AG09319 (cell line): Measurements from ENCODE around the gene NIPAL3.

Experiments used
- DNase-seq: peaks from one replicate; pipeline ENCODE4 v3.0.0-alpha.2; 2010; ENCODE audit warnings: low read depth; ENCODE audit errors: extremely low read depth
- CTCF ChIP-seq: IDR thresholded peaks from 2 replicates; pipeline ENCODE4 v1.5.1; 2011; ENCODE audit warnings: low read depth, mild to moderate bottlenecking, inconsistent platforms, low read length, moderate library complexity

NIPAL3 gene

GRCh38 chr1:24406788-24407187 lies 8.8 kb upstream of the NIPAL3 start:
- DNase-seq = no peak
- TF ChIP-seq CTCF = no peak

DNA sequence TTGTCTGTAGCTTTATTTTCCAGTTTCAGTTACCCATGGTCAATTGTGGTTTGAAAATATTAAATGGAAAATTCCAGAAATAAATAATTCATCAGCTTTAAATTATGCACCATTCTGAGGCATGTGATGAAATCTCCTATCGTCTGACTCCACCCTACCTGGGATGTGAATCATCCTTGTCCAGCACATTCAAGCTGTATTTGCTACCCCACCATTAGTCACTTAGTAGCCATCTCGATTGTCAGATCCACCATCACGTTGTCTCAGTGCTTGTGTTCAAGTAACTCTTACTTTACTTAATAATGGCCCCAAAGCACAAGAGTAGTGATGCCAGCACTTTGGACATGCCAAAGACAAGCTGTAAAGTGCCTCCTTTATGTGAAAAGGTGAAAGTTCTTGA lies 6.1 kb upstream of the NIPAL3 start:
- DNase-seq = no peak
- TF ChIP-seq CTCF = no peak

- DNase-seq = no peak
- no peak for TF ChIP-seq CTCF
These were observed 4.9 kb upstream of the NIPAL3 start for GRCh38 chr1:24410750-24411149.

- no peak for TF ChIP-seq CTCF
- DNase-seq = no peak
These were observed 3.6 kb upstream of the NIPAL3 start for GRCh38 chr1:24411963-24412362.

DNA sequence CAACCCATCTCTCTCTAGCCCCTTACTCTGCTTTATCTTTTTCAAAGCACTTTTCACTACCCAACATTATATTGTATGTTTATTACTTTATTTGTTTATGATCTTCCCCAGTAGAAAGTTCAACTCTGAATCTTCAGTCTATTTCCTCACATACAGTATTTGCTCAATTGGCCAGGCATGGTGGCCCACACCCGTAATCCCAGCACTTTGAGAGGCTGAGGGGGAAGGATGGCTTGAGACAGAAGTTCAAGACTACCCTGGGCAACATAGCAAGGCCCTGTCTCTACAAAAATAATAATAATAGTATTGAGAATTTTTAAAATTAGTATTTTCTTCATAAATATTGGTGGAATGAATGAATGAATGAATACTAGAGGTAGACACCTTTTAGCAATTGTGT lies 3.2 kb upstream of the NIPAL3 start:
- no peak for TF ChIP-seq CTCF
- no peak for DNase-seq

GRCh38 chr1:24413350-24414163 lies 2.0 kb upstream of the NIPAL3 start, which contains the start of gene STPG1:
TSS of gene STPG1 (minus strand) at chr1:24413782. CDS start at chr1:24401388, 12,394 bp downstream.
- no peak for TF ChIP-seq CTCF
- peak; percentile 54 for DNase-seq

GRCh38 chr1:24414775-24415333 lies 748 bp upstream of the NIPAL3 start:
- no peak for TF ChIP-seq CTCF
- DNase-seq = no peak
